Stimulated activated CD8-positive, alpha-beta memory T cell treated with anti-CD3 and anti-CD28 coated beads, Interleukin-4, amount 100 ng/mL, for 24 hours (primary cell): ENCODE results near the gene FLOT1.

Experiments
- DNase-seq: peaks from one replicate; pipeline ENCODE4 v3.0.0-alpha.2; 2020; ENCODE audit warnings: low read depth

FLOT1 gene

DNA sequence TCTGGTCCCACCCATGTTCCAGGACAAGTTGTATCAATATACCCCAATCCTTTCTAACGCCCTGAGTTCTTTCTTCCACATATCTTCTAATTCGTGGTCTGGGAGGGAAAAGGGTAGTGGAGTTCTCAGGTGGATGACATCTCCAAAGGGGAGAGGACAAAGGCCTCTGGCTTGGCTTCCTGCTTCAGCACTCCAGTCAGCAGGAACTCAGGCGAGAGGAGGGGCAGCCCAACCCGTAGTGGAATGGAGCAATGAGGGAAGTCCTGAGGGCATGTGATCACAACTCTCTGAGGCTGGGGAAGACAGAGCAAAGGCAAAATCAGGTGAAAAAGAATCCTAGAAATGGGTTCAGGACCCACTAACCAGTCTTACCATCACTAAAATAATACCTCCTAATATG lies 42.1 kb downstream of the FLOT1 start:
- no peak for DNase-seq

DNA sequence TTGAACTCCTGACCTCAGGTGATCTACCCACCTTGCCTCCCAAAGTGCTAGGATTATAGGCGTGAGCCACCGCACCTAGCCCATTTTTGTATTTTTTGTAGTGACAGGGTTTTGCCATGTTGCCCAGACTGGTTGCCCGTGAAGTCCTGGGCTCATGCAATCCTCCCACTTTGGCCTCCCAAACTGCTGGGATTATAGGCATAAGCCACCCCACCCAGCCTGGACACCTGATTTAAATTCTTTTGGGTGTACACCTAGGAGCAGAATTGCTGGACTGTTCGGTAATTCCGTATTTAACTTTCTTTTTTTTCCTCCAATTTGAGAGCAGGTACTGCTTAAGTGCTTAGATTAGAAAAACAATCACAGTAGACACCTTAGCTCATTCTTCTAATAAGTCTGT lies 46.1 kb downstream of the FLOT1 start:
- DNase-seq = no peak

DNA sequence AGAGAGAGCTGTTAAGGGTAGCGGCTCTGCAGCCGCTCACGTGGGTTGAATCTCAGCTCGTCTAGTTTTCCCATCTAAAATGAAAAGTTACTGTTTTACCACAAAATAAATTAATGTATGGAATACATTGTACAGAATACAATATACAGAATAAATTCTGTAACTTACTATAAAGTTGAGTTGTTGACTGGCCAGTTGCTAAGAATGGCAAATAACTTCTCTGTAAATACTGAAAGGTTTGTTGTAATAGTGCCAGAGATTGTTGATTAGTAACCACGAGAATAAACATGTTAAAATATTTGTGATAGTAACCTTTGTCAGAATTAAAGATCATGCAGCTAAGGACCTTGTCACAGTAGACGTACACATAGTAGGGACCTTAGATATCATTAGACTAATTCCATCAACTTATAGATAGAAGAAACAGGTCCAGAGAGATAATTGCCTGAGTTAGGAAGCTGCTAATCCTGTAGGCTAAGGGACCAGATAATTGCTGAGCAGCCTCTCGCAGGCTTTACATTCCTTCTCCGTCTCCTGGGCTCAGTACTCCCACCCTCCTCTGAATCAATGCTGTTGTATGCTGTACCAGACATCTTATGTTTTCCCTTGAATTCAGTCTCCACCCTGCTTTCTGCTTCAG lies 51.2 kb downstream of the FLOT1 start:
- no peak for DNase-seq

DNA sequence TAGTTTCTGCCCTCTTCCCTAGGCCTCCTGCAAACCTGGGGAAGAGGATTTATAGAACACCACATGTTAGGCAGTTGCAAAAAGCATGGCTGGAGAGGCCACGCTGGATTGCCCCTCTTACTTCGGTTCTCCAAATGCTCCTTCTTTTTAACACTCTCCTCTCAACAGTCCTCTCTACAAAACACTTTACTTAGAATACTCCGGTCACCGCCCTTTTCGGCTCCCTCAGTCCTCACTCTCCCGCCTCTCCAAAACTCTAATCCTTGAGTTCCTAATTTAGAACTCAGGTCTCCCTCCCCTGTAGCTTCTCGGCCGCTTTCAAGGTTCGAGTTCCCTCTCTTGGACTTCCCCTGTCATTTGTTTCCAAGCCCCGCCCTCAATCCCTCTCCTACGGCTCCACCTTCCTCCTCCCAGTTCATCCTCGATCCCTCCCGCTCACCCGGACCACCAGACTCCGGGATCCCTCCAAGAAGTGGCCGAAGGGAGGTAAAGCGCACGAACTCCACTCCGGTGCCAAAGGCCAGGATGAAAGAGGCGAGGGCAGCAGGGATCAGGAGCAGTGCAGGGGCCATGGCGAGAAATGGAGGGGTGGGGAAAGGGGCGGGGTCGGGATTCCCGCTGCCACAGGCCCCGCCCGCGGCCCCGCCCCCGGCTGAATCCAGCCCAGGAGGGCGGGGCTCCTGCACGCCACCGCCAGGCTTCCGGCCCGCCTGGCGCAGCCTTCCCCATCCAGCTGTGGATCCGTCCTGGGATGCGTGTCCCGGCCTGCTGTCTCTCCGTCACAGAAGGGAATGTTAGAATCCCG lies 51.9 kb downstream of the FLOT1 start, which contains the start of gene NRM:
NRM (minus strand) TSS at position 582 of the 805 bp plus-strand sequence; CDS start at position 572, 10 bp downstream.
- peak; percentile 69 for DNase-seq

DNA sequence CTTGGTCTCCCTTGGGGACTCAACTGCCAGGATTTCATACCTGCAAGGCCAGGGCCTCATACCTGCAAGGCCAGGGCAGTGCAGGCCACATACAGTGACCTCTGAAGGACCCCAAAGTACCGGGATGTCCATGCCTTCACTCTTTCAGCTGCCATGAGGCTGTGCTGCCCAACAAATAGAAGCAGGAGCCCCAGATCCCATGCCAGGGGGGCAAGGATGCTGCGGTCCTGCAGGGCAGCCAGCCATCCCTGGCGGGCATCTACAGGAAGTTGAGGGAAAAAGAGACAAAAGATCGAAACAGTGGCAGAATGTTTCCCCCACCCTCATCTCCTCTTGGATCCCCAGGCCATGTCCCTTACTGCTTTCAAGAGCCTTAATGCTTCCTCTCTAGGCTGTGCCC lies 52.5 kb downstream of the FLOT1 start:
- DNase-seq = no peak

DNA sequence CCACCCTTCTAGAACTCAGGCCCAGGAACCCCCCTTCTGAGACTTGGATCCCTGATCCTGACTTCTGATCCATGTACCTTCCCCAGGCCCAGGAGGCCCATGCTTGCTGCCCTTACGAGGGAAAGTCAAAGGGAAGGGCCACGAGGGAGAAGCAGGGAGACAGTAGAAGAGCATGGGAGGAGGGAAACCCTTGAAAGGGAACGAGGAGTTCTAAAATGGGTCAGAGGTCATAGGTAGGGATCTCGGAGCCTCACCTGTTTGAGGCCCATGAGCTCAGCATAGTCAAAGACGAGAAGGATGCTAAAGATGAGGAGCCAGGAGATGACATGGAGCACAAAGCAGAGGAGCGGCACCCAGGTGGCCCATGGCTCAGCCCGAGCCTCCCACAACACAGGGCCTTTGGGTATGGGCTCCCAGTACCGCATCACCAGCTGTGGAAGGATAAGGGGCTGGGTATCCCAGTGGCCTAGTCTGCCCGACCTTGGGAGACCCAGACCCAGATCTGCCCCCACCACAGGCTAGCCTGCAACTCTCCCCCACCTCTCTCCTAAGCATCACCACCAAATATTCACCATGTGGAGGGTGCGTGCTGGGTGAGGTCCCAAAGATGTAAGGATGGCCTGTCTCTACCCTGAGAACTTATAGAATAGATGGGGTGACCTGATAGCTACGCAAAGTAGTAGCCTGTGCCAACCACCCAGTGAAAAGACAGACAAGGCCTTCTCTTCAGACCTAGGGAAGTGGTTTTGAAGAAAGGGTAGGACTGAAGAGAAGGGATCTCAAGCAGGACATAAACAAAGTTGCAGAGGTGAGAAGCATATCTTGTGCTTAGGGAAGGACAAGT lies 53.2 kb downstream of the FLOT1 start:
- no peak for DNase-seq

DNA sequence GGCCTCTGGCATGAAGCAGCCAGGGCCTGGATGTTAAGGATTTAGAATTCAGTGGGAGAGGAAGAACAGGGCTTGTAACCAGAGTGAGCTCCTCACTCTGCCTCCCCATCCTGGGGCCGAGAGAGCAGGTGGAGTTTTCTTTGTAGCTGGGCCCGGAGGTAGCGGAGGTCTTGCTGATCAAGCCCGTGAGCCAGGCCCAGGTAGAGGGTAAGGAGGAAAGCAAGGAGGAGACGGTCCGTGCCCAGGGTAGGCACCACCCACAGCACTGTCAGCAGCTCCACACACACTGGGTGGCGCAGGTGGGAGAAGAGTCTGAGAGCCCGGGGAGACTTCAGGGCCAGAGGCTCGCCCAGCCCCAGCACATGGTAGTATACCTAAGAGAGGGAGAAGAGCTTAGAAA lies 53.9 kb downstream of the FLOT1 start:
- no peak for DNase-seq

DNA sequence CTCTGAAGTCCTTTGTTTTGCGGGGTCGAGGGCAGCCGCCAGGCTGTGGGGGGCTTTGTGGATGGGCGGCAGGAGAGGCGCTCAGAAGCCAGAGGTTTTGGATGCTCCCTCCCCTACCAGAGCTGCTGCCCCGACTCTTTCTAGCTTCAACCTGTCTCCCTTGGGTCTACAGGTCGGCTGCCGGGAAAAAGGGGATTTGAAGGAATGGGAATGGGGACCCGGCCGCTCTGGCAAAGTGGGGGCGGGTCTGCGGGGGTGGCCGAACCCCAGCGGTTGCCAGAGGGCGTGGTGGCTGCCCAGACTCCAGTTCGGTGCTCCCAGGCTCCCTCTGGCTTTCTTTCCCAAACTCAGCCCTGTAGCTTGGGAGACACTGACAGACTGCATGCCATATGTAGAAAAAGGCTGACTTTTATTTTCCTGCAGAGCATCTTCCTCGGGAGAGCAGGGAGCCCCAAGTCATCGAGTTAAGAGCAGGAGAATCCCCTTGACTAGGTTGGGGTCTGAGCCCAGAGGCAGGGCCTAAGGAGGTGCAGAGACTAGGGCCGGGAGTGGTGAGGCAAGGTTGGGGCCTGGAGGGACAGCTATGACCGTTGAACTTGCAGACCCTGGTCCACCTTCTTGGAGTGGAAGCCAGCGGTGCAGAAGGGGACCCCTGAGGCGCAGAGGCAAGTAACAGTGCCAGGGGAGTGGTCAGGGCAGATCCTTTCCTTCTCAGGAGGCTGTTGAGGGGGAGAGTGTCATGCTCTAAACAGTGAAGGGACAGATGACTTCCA lies 54.6 kb downstream of the FLOT1 start:
- DNase-seq = no peak

DNA sequence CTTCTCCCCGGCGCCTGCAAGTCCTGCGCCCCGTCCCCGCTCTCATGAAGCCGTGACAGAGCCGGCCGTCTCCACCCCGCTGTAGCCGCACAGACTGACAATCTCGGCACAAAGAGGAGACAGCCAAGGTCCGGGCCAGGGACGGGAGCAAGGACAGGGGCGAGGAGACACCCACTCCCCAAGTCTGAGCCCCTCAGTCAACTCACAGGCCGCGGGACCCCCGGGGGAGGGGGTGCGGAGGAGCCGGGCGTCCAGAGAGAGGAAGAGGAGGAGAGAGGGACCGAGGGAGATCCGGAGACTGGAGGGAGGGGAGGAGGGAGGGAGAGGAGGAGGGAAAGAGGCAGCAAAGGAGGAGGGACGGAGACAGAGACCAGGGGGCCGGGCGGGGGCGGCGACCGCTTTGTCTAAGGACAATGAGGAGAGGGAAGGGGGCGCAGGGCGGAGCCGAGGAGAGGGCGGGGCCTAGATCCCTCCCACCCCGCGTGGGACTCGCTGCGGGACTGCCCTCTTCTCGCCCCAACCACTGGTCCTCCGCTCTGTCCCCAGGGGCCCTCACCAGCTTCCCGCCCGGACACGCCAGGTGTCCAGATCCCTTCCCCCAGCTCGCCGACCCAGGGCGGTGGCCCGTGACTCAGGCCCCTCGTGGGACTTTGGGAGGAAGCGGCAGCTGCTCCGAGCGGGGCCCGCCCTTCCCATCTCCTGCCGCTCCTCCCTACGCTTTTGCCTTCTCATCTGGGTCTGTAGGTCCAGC lies 55.4 kb downstream of the FLOT1 start:
- DNase-seq = peak; percentile 78

DNA sequence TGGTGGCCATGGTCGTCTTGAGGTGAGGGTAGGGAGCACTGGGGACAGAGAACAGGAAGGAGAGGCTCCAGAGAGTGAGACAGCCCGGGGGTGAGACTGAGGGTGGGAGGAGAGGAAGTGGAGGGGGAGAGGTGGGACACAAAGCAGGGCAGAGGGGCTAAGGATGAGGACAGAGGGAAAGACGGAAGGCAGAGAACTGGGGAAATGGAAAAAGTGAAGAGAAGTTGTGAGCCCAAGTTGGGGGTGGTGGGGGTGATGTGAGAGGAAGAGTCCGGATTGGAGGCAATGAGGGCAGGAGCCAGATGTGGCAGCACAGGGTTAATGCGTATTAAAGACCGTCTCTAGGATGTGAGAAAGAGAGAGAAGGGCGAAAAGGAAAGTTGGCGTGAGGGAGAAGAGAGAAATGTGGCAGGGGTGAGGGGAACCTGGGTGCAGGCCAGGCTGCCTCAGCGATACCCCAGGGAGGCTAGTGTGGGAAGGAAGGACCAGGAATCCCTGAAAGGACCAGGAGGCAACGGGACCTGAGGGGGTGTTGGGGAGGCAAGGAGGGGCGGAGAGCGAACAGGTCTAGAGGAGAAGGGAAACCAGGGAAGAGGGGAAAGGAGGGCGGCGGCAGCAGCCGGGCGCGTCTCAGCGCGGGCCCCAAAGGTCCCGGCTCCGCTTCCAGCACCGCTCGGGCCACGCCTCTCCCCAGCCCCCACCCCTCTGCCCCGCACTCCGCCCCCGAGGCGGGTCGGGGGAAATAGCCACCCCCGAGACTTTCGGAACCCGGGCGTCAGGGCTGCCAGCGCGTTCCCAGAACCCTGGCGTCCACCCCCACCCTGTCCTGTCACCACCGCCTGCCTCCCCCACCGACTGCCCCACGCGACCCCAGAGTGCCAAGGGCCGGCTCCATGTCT lies 56.2 kb downstream of the FLOT1 start, which contains the start of gene PPP1R18:
PPP1R18 (minus strand) TSS at position 637 of the 899 bp plus-strand sequence; CDS start at position 10, 627 bp downstream.
- peak; percentile 81 for DNase-seq

DNA sequence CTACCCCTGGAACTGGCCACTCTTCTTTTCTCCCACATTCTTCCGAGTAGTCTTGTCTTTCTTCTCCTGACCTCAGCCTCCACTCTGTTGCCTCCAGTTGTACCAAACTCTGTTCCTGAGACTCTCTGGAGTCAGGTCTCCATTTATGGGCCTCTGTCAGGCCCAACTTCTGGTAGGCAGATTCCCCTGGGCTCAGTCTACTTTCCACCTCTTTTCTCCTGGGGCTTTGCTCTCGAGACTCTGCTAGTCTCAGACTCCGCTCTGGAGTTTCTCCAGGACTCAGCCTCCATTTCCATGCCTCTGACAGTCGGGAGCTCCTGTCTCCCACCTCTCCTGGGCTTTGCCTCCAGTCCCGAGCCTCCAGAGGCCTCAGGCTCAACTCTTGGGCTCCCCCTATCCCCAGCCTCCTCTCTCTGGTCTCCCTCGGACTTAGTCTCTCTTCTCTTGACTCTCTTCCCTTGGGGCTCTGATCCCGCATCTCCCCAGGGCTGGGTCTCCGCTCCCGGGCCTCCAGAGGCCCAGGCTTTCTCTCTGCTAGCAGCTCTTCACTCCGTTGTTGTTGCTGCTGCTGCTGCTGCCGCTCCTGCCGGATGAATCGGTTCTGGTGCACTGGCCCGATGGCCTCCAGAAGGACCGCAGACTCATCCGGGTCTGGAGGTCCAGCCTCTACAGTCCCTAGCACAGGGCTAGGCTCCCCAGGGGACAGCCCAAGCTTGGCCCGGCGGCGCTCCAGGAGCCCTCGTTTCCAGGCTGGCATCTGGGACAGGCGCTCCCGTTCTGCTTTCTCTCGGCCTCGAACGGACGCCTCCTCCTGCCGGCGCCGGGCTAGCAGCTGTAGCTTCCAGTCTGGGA lies 57.1 kb downstream of the FLOT1 start:
- DNase-seq = no peak

DNA sequence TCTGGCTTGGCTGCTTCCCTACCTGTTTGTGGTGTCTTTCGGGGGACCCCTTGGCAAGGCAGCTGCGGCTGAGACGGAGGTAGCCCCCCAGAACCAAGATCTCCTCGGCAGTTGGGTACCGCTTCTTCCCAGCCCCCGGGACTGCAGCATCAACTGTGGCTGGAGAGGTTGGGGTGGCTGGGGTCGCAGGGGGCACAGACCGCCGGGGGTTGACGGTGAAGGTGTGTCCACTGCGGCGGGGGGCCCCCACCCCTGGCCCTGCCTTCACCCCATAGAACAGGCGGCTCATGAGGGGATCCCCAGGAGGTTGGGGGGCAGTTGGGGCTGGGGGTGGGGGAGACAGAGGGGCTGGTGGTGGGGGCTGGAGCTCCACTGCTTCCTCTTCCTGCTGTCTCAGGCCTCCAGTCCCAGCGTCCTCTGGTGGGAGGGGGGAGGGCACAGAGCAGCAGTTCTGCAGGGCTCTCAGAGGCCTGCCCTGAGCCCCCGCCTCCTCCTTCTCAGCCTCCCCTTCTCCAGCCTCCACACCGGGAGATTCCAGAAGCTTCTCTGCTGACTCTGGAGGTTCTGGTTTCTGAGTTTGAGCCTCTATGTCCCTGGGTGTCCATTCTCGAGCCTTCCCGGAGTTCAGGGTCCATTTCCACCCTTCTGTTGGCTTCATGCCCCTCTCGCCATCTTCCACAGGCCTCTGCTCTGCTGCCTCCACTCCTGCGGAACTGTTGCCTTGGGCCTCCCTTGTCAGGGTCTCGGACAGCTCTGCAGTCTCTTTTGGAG lies 57.9 kb downstream of the FLOT1 start:
- peak; percentile 37 for DNase-seq

DNA sequence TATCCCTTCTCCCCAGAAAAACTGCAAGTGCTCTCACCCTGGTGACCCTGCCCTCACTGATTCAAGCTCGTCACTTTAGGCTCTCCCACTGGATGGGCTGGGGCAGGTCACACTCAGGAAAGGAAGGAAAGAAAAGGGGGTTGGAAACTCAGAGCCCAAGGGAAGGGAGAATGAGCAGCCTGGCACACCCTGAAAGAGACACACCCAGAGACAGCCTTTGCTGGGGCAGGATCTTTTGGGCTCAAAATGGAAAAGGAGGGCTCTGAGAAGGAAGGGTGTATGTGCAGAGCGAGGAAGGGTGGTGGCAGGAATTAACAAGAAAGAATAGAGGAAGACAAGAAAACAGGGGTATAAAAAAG lies 58.5 kb downstream of the FLOT1 start:
- no peak for DNase-seq

DNA sequence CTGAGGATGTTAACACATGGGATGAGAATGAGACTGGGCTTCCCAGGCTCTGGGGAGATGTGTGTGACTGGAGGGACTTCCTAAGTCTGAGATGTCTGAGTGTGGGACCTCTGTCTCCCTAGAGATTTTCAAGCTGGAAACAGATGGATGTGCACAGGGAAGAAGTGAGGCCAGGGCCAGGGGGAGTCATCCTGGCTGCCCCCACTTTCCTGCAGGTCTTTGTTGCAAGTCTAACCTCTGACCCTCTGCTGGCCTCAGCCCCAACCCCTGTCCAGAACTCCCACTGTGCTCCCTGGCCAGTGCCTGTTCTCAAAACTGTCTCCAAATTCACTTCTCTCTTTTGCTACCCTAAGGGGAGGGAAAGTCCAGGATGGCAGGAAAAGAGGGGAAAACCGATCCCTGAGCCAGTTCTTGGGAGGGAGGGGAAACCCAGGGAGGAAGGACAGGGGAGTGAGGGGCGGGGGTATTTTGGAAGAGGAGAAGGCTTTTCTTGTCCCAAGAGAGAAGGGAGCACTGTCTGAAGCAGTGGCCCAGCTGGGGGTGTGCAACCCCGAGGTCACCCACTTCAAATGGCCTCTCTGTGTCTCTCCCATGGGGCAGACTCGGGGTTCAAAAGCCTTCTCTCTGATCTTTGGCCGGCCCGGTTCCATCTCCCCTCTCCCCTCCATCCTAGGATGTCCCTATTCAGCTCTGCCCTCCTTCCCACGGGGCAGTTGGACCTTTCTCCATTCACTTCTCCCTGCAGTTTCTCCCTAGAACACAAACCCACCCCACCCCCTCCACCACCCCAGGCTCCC lies 59.1 kb downstream of the FLOT1 start:
- DNase-seq = no peak

DNA sequence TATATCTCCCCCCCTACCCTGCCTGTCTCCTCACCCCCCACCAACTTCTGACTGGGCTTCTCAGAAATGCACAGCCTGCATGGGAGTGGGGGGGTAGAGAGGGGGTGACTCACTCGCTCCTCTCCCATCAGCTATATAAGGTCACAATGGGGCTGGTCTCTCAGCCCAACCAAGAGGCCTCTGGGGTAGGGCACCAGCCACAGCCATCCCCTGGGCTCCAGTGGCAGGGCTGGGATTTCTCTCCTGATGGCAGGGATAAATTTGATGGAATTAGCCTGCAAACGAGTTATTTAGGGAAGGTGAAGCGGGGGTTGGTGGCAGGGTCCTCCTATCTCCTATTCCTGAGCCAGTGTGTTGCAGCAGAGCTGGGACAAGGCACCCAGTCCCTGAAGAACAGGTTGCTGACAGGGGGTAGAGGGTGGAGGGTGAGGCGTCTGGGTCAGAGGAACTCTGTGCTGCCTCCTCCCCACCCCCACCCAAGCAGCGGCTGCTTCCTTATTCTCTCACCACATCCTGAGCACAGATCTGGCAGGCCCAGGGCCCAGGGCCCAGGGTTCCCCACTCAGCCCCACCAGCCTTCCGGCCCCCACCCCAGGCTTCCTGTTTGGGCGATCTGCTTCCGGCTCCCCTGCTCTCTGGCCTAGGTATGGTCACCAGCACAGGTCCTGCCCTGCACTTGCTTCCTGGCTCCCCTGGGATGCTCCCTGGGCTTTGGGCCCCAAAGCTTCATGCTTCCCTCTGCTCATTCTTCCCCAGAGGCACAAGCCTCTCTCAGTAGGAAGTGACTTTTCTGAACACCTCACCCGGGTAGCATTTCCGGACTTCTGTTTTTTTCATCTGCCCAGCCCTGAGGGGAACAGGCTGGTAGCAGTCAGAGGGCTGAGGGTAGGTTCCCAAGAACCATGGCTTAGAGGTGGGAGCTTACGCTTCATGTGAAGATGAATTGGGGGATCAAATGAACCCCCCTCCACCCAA lies 60.1 kb downstream of the FLOT1 start:
- DNase-seq = peak; percentile 79

DNA sequence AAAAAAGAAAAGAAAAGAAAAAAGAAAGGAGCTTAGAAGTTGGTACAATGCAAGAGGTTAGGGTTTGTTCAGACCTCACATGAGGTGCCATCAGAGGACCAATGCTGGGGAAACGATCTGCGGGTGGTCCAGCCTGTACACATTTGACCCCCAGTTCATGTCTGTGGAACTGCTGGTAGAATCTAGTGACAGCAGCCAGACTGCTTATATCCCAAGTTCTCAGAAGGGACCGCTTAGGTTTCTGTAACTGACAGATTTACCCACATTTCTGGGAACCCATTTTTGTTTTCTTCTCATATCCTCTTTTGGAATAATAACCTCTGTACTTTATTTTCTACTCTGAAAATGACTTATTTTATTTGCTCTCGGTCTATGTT lies 60.7 kb downstream of the FLOT1 start:
- no peak for DNase-seq
